Measurements from ENCODE around the gene SYNPR.

The SYNPR gene

DNA sequence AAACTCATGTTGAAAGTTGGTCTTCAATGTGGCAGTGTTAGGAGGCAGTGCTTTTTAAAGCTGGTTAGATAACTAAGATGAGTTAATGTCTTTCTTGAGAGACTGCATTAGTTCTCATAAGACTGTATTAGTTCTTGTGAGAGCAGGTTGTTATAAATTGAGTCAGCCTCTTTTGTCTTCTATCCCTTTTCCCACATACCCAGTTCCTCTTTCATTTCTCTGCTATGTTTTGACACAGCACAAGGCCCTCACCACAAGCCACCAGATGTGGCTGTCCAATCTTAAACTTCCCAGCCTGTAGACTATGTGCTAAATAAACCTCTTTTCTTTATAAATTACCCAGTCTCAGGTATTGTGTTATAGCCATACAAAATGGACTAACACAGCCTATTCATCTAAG lies 279.8 kb downstream of the SYNPR start:
- no peak for DNase-seq

DNA sequence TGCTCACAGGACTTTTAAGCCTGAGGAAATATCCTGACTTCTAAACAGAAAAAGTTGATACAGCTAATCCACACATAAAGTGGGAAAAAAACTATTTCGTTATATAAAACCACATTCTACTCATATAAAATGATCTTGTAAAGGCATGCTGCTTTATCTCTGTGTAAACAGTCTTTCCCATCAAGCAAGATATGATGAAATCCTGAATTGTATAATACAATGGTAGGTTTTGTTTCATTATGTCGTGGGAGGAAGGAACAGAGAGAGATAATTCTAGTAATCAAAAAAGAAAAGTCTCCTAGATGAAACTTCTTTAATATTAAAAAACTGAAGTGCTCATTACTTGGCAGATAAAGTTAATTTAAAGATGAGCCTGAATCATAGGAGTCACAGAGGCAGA lies 281.8 kb downstream of the SYNPR start:
- DNase-seq: no peak

DNA sequence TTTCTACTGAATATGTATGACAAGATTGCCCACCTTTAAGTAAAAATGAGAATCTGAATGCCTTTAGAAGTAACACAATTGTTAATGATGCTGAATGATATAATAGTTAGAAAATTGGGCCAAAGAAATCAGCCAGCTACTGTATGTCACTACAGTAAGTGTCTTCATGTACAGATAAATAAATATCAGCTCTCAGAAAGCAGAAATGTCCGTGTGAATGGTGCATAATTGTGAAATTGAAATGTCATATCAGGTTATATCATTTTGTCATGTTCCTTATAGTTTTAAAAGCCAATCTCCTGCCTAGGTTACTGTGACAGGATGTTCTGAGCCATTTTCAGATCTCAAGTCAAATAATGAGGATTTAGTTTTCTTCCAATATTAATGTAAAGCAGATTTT lies 283.8 kb downstream of the SYNPR start:
- DNase-seq: no peak

DNA sequence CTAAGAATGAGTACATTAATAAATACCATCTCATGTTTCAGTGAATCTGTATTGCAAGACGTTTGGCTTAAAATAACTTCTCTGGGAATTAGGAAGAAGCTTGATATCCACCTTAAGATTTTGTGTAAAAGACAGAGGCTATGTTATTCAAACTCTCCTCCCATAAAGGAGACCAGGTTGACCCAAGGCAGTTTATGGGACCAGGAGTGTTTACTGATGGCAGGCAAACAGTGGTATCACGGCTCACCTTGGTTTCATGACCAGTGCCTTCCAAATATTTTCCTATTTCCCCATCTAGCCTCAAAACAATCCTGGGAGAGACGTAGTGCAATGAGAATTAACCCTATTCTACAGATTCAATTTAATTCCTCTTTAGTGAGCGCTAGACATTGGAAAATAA lies 284.2 kb downstream of the SYNPR start:
- DNase-seq: no peak

DNA sequence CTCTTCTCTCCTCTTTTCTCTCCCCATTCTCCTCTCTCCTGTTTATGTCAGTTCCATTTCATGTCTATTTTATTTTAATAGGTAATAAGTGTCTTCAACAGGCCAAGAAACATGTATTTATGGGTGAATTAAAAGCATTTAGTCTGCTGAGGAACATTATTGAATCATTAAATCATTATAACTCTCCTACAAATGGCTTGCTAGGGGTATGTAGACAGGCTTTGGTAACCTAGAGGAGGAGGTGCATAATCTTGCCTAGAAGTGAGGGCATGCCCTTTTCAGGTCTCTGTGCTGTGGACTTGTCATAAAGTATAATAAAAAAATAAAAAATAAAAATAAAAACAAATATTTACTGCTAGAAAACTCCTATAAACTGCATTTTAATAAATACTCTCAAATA lies 285.5 kb downstream of the SYNPR start:
- no peak for DNase-seq

DNA sequence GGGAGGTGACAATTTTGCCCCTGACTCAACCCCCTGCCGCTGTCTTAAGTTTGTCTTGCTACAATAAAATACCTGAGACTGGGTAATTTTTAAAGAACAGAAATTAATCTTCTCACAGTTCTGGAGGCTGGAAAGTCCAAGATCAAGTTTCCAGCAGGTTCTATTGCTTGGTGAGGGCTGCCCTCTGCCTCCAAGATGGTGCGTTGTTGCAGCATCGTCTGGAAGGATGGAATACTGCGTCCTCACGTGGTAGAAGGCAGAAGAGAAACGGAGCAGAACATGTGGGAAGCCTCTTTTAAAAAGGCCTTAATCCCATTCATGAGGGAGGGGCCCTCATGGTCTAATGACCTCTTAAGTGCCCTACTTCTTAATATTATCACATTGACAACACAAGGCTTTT lies 287.1 kb downstream of the SYNPR start:
- DNase-seq: no peak

DNA sequence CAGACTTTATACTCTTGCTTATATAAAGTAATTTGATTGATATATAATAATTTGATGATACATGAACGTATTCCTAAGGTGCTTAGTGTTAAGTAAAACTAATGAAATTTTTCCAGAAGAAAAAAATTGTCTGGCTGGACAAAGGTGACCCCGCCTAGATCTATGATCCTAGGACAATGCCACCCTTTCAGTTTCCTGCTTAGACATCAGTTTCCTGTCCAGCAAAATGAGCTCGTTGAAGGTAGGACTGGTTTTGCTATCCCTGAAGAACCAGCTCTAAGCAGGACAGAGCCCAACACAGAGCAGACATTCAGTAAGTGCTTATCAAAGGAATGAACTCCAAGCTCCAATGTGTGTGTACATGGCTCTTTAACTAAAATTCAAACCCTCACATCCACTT lies 293.6 kb downstream of the SYNPR start:
- no peak for DNase-seq

DNA sequence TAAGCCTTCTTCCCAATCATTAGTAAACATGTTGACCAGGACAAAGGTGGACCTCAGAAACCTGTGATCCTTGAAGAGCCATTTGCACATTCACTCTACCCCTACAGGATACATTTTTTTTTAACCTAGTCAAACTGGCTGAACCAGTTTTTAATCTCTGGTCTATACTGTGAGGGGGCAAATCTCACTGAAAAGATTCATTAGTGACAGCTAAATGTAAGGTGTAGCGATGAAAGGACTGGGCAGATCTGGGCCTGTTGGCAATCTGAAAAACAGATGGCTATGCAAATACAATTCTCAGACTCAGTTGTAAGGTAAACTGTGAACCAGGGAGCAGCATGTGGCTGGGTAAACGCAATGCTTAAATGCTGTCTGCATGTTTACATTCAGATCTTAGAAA lies 298.7 kb downstream of the SYNPR start:
- no peak for DNase-seq

DNA sequence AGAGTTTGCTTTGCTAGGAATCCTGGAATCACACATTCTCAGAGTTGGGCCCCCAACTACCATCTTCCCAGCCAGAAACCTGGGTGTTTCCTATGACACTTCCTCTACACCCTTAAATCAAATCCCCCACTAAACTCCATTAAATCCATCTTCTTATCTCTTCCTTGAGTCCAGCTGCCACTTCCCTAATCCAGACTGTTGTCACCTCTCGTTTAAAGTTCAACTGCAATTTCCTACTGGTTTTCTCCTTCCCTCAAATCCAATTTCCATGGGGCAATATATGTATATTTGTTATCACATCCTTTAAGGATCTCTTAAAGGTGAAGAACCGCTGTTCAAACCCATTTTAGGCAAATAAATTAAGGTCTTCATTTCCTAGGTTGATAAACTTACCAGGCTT lies 300.8 kb downstream of the SYNPR start:
- no peak for DNase-seq

DNA sequence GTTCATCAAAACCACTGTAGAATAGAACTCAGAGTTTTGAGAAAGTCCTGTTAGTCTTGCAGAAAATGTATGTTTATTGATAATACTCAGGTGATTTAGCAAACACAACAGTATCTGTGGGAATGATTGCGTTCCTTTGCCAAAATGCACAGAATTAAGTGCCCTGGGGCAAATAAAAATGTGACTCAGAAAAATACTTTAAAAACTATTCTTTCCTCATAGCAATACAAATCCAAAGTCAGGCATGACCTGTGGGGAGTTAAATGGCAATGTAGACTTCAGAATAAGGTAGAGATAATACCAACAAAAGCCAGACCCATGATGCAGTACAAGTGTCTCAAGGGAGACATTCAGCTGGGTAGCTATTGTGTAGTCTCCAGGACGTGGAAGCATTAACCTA lies 302.0 kb downstream of the SYNPR start:
- DNase-seq: no peak

DNA sequence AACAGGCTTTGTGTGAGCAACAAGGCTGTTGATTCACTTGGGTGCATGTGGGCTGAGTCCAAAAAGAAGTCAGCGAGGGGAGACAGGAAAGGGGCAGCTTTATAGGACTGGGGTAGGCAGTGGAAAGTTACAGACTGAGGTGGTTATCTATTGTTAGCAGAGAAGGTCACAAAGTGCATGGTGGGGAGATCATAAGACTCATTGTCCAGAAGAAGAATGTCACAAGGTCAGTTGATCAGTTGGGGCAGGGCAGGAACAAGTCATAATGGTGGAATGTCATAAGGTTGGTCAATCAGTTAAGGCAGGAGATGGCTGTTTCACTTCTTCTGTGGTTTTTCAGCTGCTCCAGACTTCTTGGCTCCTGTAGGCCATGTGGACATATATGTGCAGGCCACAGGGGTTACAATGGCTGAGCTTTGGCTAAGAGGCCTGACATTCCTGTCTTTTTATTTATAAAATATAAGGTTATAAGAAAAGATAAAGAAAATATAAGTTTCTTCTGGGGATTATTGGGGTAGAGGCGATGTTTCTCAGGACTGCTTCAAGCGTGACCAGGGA lies 304.9 kb downstream of the SYNPR start:
- no peak for DNase-seq

DNA sequence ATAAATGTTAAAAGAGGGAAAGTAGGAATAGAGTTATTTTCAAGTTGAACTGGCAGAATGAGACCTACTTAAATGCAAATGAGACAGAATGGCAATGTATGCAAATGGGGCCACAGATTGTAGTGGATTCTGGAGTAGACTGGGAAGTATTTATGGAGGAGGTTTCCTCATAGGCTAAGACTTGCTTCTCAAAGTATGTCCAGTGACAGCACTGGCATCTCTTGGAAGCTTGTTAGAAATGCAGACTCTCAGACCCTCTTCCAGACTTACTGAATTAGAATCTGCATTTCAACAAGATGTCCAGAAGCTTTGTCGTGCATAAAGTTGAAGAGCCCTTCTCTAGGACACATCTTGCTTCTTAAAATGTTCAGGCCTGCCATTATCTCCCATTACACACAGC lies 306.6 kb downstream of the SYNPR start:
- DNase-seq: no peak

DNA sequence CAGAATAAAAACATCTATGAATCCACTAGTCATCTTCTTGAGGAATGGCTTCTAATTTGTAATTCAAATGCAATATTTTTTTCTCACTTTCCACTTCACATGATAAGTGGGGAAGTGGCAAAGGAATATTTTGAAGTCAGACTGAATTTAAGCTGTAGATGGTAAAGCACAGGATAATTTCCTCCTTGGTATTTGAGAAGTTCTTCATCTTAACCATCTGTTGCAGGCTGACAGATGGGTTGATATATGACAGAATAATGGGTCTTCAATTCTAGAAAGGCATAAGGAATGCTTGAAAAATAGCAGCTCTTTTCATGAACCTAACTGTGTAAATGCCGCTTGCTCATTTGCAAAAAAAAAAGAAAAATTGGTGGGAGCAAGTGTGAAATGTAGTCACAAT lies 307.8 kb downstream of the SYNPR start:
- no peak for DNase-seq

DNA sequence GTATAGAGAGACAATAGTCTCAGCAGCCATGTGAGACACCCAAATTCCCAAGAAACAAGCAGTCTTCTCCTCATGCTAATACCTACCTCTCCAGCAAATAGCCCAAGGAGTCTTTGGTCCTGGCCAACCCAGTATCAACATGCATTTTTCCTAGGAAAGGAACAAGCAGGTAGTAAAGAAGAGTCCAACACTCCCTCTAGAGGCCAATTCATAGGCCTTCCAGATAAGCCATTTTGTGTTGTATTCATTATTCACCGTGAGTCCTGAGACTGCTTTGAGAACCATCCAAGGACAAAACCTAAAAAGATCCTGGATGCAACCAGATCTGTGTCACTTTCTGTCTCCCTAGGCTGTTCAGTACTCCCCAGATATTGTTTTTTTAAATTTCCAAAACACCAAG lies 310.8 kb downstream of the SYNPR start:
- DNase-seq: no peak

DNA sequence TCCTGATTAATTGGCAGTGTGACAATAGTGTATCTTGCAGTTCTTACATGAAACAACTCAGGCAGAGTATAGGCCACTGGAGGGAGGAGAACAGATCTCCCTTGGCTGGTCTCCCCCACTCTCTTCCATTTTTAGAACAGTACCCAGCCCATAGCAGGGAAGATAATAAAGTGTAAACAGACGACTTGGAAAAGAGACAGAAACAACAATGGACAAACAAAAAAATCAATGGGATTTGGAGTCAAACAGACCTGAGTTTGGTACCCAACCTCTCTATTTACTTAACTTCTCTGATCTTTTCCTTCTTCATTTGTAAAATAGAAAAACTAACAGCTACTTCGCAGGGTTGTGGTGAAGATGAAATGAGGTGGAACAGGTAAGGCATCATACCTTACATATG lies 315.7 kb downstream of the SYNPR start:
- no peak for DNase-seq

DNA sequence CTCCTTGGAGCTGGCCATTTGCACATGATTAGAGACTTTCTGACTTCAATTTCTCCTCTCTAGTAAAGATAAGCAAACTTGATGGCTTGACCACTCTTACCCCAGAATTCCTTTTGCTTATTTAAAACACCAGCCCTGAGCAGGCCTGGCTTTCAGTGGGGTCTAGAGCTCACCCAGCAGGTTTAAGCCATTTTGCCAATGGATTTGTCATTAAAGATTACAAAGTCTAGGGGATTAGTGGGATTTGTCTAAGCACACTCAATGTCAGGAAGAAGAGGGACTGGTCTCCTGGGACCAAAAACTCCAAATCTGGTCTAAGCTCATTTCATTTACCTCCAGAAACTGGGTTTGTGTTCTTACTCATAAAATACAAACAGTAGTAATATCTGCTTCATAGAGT lies 317.1 kb downstream of the SYNPR start:
- DNase-seq: no peak

DNA sequence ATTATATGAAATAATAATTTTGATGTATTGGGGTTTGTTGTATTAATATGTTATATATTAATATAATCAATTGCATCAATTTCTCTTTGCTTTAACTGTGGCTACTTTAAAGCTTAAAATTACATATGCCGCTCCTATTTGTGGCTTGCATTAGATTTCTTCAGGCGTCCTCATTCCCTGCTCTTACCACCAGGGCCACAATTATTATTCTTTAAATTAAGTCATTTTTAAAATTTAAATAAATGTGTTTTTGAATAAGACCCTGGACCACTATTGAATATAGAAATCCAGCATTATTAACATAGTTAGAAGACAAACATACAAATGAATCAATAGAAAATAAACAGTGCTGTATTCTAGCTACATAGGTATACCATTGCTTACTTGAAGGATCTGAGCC lies 318.9 kb downstream of the SYNPR start:
- DNase-seq: no peak

DNA sequence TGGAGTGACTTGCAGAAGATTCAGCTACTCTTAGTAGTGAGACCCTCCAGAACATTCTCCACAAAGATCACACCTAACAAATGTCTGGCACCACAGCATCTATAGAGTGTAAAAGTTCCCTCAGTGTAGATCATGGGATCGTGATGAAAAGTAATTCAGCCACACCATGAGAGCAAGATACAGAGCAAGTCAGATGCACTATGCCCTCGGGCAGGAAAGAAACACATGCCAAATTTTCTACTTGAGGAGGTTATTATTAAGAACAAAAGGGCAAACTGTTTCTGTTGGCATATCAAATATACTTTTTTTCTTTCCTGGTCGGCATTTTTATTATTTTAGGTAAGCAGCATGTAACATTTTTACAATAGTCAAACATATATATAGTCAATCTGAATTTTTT lies 329.6 kb downstream of the SYNPR start:
- no peak for DNase-seq

DNA sequence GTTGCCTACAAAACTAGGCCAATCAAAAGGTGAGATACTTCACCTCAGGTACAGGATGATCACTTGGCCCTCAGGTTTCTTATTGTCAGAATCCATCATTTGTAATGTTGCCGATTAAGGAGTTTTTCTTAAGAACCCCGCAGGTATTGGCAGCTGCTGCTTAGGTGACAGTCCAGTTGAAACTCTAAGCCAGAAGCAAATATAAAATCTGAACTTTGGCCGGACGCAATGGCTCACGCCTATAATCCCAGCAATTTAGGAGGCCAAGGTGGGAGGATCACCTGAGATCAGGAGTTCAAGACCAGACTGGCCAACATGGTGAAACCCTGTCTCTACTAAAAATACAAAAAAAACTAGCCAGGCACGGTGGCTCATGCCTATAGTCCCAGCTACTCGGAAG lies 331.3 kb downstream of the SYNPR start:
- DNase-seq: no peak

DNA sequence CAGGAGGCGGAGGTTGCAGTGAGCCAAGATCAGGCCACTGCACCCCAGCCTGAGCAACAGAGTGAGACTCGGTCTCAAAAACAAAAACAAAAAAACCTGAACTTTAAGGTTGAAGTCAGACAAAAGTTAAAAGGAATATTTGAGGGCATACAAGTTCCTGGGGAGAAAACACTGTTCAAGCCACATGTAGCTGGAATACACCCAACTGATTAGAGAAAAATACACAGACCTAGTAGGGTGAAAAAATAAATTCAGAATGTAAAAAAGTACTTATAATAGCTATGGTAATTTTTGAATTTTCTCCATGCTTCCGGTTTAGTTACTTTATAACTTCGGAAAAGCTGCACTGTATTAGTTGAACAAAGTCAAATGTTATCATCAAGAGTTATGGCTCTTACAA lies 331.7 kb downstream of the SYNPR start:
- DNase-seq: no peak

DNA sequence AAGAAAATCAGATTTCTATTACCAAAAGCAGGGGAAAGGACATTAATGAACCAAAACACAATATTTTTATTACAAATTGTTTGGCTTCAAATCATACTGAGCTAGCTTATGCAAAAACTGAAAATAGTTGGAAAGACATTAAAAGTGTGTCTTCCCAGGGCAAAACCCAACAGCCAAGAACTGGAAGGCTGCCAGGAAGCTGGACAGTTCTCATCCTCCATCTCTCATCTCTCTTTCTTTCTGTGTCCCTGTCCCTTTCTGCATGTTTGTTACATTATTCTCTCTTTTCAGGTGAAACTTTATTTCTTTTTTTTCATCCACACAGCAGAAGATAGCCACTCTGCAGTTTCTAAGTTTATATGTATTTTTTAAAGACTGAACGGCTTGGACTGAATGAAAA lies 333.3 kb downstream of the SYNPR start:
- DNase-seq: peak; percentile 7

DNA sequence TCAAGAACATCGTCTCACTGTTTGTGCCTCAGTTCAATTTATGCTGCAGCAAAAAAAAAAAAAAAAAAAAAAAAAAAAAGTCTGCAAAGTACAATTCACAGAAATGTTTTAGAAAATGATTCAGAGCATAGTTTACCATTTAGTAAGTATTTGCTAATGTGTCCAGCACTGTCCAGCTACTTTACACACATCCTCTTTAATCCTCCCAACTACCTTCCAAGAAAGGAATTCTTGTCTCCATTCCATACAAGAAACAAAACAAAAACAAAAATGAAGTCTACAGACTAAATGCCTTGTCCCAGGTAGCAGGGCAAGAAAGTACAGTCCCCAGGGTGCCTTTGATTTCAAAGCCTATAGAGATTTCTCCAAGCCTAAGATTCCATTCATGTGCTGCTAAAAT lies 335.5 kb downstream of the SYNPR start:
- peak; percentile 67 for DNase-seq

DNA sequence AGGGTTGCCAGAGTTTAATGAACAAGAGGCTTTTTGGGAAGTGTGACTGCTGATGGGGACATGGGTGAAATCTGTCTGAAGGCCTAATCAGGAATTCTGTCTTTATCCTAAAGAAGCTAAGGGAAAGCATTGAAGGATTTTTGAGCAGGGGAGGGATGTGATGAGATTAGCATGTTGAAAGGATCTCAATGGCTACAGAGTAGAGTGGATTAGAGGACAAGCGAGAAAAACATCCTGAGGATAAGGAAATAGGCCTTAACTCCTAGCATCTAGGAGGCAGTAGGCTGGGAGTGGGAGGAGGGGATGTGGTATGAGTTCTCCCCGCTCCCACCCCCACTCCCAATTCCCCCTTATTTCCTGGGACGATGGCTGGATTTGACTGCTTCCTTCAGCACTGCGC lies 339.3 kb downstream of the SYNPR start:
- DNase-seq: no peak

DNA sequence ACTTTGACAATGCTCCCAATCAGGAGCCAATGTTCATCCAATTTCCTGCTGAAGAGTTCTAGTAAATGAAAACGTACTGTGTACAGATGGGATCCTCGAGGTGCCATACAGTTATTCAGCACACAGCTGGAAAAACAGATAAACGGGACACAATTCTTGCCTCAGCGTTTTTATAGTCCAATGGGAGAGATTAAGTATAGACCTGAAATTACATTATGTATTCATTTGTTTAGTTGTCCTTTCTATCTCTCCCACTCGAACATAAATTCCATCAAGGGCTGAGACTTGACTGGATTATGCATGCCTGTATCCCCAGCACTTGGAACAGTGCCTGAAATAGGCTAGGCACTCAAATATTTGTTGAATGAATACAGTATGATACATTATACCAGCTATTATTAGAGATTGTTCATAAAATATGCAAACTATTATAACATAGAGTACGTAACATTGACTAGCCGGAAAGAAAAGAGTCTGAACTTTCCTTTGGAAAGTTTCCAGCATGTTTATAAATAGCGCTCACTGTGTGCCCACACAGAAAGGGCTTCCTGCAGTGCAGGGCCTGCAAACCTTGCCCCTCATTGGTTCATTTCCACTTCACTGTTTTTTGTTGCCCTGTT lies 346.9 kb downstream of the SYNPR start:
- DNase-seq: peak; percentile 97

DNA sequence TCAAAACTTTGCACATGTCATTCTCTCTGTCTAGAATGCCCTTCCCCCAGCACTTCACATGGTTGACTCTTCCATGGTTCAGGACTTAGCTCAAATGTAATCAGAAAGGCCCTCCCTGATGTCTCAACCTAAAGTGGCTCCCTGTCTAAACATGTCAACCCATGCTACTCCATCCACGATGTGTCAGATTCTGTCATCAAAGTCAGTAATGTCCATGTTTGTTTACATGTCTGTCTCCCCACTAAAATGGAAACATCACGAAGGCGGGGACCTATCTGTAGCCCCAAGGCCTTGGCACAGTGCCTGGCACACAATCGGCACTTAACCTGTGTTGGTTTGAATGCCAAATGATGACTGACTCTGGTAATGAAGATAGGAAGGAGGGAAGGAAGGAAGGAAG lies 353.6 kb downstream of the SYNPR start:
- no peak for DNase-seq

Measured in fibroblast of skin of abdomen (primary cell).